ENCODE data around the gene KCNJ1.

The KCNJ1 gene

GRCh38 chr11:128881221-128881620 is 14.1 kb upstream of the KCNJ1 start:
- no peak for DNase-seq

DNA sequence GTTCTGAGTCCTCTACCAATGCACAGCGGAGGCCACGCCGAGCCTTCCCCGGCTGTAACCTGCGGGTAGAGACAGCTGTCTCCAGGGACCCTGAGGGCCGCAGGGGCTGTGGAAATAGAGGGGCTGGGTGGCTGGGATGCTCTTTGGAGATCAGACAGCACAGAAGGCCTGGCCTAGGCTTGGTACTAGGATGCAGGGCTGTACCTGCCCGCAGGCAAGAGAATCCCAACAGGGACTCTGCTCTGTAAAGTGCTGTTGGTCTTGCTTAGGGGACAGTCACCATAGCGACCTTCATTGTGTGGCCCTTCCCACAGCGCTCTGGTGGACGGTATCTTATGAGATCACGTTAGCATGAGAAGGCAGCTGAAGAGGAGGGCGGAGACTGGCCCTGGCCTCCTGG is 12.7 kb upstream of the KCNJ1 start:
- DNase-seq: no peak

DNA sequence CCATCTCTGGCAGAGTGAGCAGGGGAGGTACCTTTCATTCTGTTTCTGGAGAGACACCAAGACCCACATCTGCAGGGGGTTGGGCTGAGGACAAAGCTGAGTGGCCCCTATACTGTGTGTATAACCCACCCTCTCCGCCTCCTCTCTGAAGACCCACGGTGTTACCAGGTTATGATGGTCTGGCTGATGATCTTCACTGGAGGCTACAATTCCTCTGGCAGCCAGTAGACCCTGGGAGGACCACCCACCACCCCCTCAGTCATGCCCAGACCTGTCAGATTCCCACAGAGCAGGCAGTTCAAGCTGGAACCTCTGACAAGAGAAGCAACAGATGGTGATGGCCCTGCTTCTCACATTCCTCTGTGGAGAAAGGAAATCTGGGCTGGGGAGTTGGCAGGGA is 11.4 kb upstream of the KCNJ1 start:
- no peak for DNase-seq

DNA sequence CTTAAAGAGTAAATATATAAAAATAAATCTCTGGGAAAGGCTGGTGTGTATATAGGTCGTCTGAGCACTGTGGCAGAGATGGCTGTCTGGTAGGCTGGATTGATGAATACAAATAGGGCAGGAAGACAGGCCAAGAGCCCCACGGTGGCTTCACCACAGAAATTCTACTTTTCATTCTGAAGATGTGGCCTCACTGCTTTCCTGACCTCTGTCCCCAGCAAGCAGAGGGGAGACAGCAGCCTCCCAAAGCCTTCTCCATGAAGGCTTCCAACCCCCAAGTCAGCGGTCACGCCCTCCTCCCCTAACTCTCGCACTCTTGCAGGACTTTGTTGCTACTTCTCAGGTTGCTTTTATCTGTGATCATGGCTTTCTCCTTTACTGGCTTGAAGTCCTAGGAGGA is 10.6 kb upstream of the KCNJ1 start:
- DNase-seq: no peak

GRCh38 chr11:128876133-128876650 is 9.1 kb upstream of the KCNJ1 start:
- no peak for DNase-seq

GRCh38 chr11:128874427-128874826 is 7.3 kb upstream of the KCNJ1 start:
- no peak for DNase-seq

DNA sequence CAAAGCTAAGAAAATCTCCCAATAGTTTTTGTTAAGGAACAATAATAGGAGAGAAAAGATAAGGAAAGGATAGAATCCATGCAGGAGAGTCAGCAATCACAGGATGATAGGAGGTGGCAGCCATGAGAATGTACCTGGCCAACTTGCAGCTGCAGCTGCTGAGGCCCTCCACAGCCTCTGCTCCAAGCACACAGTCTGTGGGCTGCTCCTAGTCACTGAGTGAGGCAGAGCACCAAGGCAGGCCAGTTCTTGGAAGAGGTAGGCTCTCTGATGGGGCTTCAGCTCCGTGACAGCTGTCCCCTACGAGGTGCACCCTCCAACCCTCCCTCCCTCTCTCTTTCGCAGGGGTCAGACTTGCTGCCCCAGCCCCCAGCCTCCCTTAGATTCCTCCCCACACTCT is 5.5 kb upstream of the KCNJ1 start:
- no peak for DNase-seq

DNA sequence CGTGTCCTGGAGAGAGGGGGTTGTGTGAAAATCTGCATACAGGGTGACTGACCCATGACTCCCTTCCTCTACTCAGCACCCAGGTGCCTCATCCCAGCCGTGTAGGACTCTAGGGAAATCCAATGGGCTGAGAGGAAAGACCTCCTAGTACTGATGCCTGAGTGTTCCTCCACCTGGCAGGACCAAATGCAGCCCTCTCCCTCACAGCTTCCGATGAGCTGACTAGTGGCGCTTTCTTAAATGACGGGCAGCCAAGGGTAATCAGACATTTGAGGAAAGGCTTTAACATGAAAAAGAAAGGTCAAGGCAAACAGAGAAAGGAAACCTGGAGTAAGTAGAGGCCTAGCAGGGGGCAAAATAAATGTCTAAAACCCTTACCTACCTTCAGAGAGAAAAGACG is 5.0 kb upstream of the KCNJ1 start:
- no peak for DNase-seq

DNA sequence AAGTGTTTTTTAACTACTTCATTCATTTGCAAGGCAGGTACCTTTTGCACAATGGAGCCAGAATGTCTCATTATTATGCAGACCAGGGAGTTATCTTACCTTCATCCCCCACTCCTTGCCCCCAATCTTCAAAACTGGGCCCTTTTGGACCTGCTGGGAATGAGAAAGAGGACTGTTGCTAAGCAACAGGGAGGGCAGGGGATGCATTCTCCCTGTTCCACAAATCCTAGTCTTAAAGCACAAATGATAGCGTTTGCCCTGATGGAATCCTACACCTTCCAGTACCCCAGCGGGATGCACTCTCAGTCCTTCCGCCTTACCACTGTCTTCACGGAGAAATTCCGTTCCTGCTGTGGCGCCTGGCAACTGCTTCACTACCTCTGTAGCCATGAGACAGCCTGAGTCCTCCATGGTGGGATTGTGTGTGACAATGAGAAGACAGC is 4.1 kb upstream of the KCNJ1 start:
- no peak for DNase-seq

GRCh38 chr11:128868841-128869671 is 2.0 kb upstream of the KCNJ1 start:
- no peak for DNase-seq

DNA sequence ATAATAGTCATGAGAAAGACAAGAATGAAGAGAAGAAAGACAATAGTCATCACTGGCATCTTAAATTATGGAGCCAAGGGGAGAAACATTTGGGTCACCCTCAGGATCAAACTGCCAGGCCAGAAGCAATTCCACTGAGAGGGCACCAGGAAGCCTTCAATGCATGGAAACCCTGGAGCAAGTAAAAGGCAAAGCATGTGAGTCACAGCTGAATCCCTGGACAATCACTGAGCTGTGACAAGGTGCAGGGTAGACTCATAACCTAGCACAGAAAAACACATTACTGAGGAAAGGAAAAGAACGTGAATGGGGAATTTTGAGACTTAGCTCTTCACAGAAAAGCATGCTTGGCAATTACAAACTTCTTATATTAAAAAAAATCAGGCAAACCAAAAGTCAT is 1.6 kb downstream of the KCNJ1 start:
- DNase-seq: no peak

- DNase-seq: no peak
Observed at GRCh38 chr11:128862908-128863660, 4.0 kb downstream of the KCNJ1 start.

- no peak for DNase-seq
Observed at GRCh38 chr11:128862406-128862805, 4.7 kb downstream of the KCNJ1 start.

GRCh38 chr11:128860571-128861361 is 6.3 kb downstream of the KCNJ1 start:
- no peak for DNase-seq

- DNase-seq: peak; percentile 12 to 31
Observed at GRCh38 chr11:128859563-128860441, 7.3 kb downstream of the KCNJ1 start.

GRCh38 chr11:128857341-128857740 is 9.8 kb downstream of the KCNJ1 start:
- no peak for DNase-seq

DNA sequence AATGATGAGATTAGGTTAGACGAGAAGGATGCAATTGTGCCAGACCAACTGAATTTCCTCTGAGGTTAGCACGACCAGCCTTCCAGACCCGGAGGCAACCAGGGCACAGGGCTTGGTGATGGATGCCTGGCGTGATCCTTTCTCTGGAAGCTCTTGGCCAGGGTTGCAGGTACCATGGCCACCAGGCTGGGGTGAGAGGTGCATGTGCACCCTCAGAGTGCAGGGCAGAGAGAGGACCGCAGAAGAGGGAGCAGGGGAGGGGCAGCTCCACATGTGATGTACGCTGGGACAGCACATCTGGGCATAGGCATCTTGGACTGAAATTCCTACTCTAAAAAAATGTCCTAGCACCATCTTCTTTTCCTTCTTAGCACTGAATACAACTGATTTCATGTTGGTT is 10.9 kb downstream of the KCNJ1 start:
- no peak for DNase-seq

DNA sequence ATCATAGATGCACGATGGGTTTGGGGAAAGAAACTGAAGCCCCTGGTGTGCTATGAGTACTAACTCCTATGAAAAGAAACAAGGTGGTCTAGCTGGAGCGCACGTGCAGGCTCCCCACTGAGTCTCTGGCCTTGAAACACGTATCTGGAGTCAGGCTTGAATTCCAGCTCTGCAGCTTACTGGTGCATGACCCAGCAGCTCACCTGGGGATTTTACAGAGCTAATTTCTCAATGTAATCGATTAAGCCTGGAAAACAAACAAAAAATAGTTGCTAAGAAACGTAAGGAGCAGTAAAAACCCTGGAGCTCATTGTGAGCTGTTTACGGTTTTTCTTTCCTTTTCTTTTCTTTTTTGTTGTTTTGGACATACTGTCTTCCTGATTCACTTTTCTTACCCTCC is 12.3 kb downstream of the KCNJ1 start:
- DNase-seq: no peak

DNA sequence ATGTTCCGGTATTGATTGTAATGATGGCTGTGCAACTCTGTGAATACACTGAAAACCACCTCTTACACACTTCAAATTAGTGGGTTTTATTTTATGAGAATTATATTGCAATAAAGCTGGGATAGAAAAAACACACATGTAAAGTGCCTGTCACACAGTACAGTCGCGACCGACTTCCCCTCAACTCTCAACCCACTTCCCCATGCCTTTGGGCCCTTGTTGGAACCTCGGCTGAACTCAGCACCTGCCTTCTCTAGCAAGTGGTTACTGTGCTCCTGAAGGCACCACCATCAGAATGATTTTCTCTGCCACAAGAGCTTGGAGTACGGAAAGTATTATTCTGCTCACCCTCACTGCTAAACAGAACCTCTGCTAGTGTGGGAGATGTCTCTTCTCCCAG is 13.5 kb downstream of the KCNJ1 start:
- DNase-seq: no peak

- no peak for DNase-seq
Observed at GRCh38 chr11:128852327-128853023, 14.6 kb downstream of the KCNJ1 start.

GRCh38 chr11:128848815-128849455 is 18.2 kb downstream of the KCNJ1 start:
- peak in 1 of 2 donors; percentile 9 for DNase-seq

Measured in bone marrow (tissue), 2 donors.